GM21526 (cell line): ENCODE results near the gene ZNF805.
"Not testable (repeated sequence)": the region's sequence is repeated elsewhere in the genome, so short reads cannot be mapped to it uniquely, and the experiment has no call there.

Experiments used
- ATAC-seq: cut with Tn5 transposase; IDR thresholded peaks from one replicate; pipeline ENCODE4 v1.9.1; 2021; ENCODE audit warnings: moderate library complexity; ENCODE audit not compliant: unreplicated experiment, low FRiP score

ZNF805 gene

GRCh38 chr19:57263244-57263741, 22.9 kb downstream of the ZNF805 start:
- ATAC-seq, result no peak

GRCh38 chr19:57267291-57267690, 26.9 kb downstream of the ZNF805 start:
- no peak for ATAC-seq

GRCh38 chr19:57269515-57270250, 29.3 kb downstream of the ZNF805 start:
- no peak for ATAC-seq

- no peak for ATAC-seq
Measured at GRCh38 chr19:57271280-57271679, 30.8 kb downstream of the ZNF805 start.

GRCh38 chr19:57273014-57273413, 32.6 kb downstream of the ZNF805 start:
- no peak for ATAC-seq

GRCh38 chr19:57276430-57276829, 36.0 kb downstream of the ZNF805 start:
- ATAC-seq, result no peak

GRCh38 chr19:57278481-57278880, 38.0 kb downstream of the ZNF805 start:
- ATAC-seq, result not testable (repeated sequence)

- ATAC-seq, result peak; percentile 73
Measured at GRCh38 chr19:57279418-57280164, 39.2 kb downstream of the ZNF805 start.

GRCh38 chr19:57280165-57280961, 39.9 kb downstream of the ZNF805 start, which contains the start of gene ZNF460:
Gene ZNF460 (plus strand): TSS chr19:57280485. CDS start chr19:57280807, 322 bp downstream.
- ATAC-seq, result peak; percentile 78

- no peak for ATAC-seq
Measured at GRCh38 chr19:57280962-57281400, 40.5 kb downstream of the ZNF805 start.

- no peak for ATAC-seq
Measured at GRCh38 chr19:57282011-57282643, 41.7 kb downstream of the ZNF805 start.

GRCh38 chr19:57288373-57288772, 47.9 kb downstream of the ZNF805 start:
- no peak for ATAC-seq

- ATAC-seq, result no peak
Measured at GRCh38 chr19:57290970-57291369, 50.5 kb downstream of the ZNF805 start.

- no peak for ATAC-seq
Measured at GRCh38 chr19:57292547-57292946, 52.1 kb downstream of the ZNF805 start.

- no peak for ATAC-seq
Measured at GRCh38 chr19:57293719-57294118, 53.3 kb downstream of the ZNF805 start.

- no peak for ATAC-seq
Measured at GRCh38 chr19:57302020-57302465, 61.6 kb downstream of the ZNF805 start.

GRCh38 chr19:57302727-57303401, 62.4 kb downstream of the ZNF805 start:
- ATAC-seq, result no peak
